GM12878 (cell line): Measurements from ENCODE around the gene GEMIN5. TPM values are rescaled to one million over a fixed set of nuclear protein-coding genes. Genes with fewer than 3 reads are reported as not detected.

Source experiments
- ATAC-seq: fragments of 200-7000 bp; cut with Tn5 transposase; 3 replicates; pipeline ENCODE4 v1.9.1; 2020; ENCODE audit warnings: mild to moderate bottlenecking, moderate library complexity
- BruUV-seq: library from RNA; stranded (reverse); fragments of 400-500 nt; replicated peaks from 2 replicates; lab custom pipeline; 2021; lab: Mats Ljungman, UMichigan
- CTCF ChIA-PET: fragments of 300-600 bp; sonication (Branson Sonifier 250); formaldehyde crosslinking; extraction: SDS; loops from one replicate; lab custom pipeline; 2021; ENCODE audit warnings: inconsistent platforms; lab: Yijun Ruan, JAX
- POLR2A ChIA-PET: fragments of 350-600 bp; formaldehyde crosslinking; extraction: SDS; loops from one replicate; lab custom pipeline; 2021; ENCODE audit warnings: inconsistent platforms; lab: Charles Lee
- RAD21 ChIA-PET: fragments of 300-600 bp; sonication (Branson Sonifier 250); formaldehyde crosslinking; loops from one replicate; lab custom pipeline; 2023; ENCODE audit warnings: antibody characterized with exemption; ENCODE audit not compliant: unreplicated experiment; lab: Charles Lee
- SMC1A ChIA-PET: fragments of 300-600 bp; sonication (Branson Sonifier 250); formaldehyde crosslinking; loops from one replicate; lab custom pipeline; 2023; ENCODE audit not compliant: unreplicated experiment, uncharacterized antibody; lab: Charles Lee
- DNase-seq: peaks from one replicate; pipeline ENCODE4 v3.0.0-alpha.2; 2011; ENCODE audit warnings: low read depth, low spot score
- FAIRE-seq: peaks from 3 replicates; lab custom pipeline; 2011; peaks lifted over from hg19 to GRCh38; lab: Jason Lieb, UNC
- H2AFZ ChIP-seq: 2 replicates; pipeline ENCODE4 v1.6.0; 2011; ENCODE audit warnings: low read depth, low read length, control low read depth; ENCODE audit not compliant: control insufficient read depth
- H3K27ac ChIP-seq: 2 replicates; pipeline ENCODE4 v1.5.1; 2011; ENCODE audit warnings: control low read depth; ENCODE audit not compliant: control insufficient read depth, insufficient read depth
- H3K27me3 ChIP-seq, 2 experiments: replicated peaks in 1 of 2; 2 replicates each; pipeline versions ENCODE4 v1.6.0 to v1.6.1; 2011; ENCODE audit warnings: low read length in 1 of 2; ENCODE audit not compliant: control insufficient read depth in 2 of 2, insufficient read depth in 2 of 2
- H3K36me3 ChIP-seq, 2 experiments: 2 replicates each; pipeline ENCODE4 v1.5.1; 2011; ENCODE audit warnings: low read length in 1 of 2; ENCODE audit not compliant: control insufficient read depth in 2 of 2, insufficient read depth in 2 of 2
- H3K4me1 ChIP-seq: 2 replicates; pipeline ENCODE4 v1.6.1; 2011; ENCODE audit warnings: mild to moderate bottlenecking, low read length, moderate library complexity, mixed read lengths; ENCODE audit not compliant: control insufficient read depth, insufficient read depth
- H3K4me2 ChIP-seq: 2 replicates; pipeline ENCODE4 v1.6.0; 2011; ENCODE audit warnings: control low read depth; ENCODE audit not compliant: control insufficient read depth, insufficient read depth
- H3K4me3 ChIP-seq: fragments of 200-600 bp; sonication (generic); 2 replicates; pipeline ENCODE4 v1.5.1; 2016
- H3K79me2 ChIP-seq: 2 replicates; pipeline ENCODE4 v1.6.0; 2011; ENCODE audit warnings: low read length; ENCODE audit not compliant: control insufficient read depth, insufficient read depth
- H3K9ac ChIP-seq: 2 replicates; pipeline ENCODE4 v1.8.0; 2011; ENCODE audit warnings: low read length, control low read depth, mixed read lengths; ENCODE audit not compliant: control insufficient read depth, insufficient read depth
- H3K9me3 ChIP-seq: replicated peaks from 3 replicates; pipeline ENCODE4 v1.5.1; 2011; ENCODE audit warnings: mild to moderate bottlenecking, low read length; ENCODE audit not compliant: control insufficient read depth, insufficient read depth
- H4K20me1 ChIP-seq: 2 replicates; pipeline ENCODE4 v1.6.0; 2011; ENCODE audit not compliant: control insufficient read depth, insufficient read depth
- ATF7 ChIP-seq: fragments of 450-650 bp; IDR thresholded peaks from 2 replicates; pipeline ENCODE4 v1.6.1; 2016; ENCODE audit warnings: low read depth, mild to moderate bottlenecking
- BCL11A ChIP-seq: IDR thresholded peaks from 2 replicates; pipeline ENCODE4 v1.6.1; 2011; ENCODE audit warnings: low read depth, low read length
- BHLHE40 ChIP-seq, 2 experiments: fragments of 450-650 bp in 1 of 2; IDR thresholded peaks; 2 replicates each; pipeline ENCODE4 v1.6.1; 2011 to 2017; ENCODE audit warnings: low read depth in 2 of 2, borderline replicate concordance in 1 of 2, improper control_type of control experiment in 1 of 2, low read length in 1 of 2, mild to moderate bottlenecking in 1 of 2
- BMI1 ChIP-seq: fragments of 450-650 bp; IDR thresholded peaks from 2 replicates; pipeline ENCODE4 v1.6.1; 2016; ENCODE audit warnings: mild to moderate bottlenecking, moderate library complexity, borderline replicate concordance
- JUNB ChIP-seq: IDR thresholded peaks from 2 replicates; pipeline ENCODE4 v1.6.1; 2016; ENCODE audit warnings: antibody characterized with exemption, mild to moderate bottlenecking
- KDM1A ChIP-seq: fragments of 200-600 bp; sonication (generic); IDR thresholded peaks from 2 replicates; pipeline ENCODE4 v1.6.1; 2016; ENCODE audit warnings: borderline replicate concordance
- LARP7 ChIP-seq: fragments of 450-650 bp; IDR thresholded peaks from 2 replicates; pipeline ENCODE4 v1.6.1; 2017; ENCODE audit warnings: mild to moderate bottlenecking
- MTA2 ChIP-seq: fragments of 450-650 bp; IDR thresholded peaks from 2 replicates; pipeline ENCODE4 v1.6.1; 2016; ENCODE audit warnings: low read depth, mild to moderate bottlenecking, moderate library complexity
- NBN ChIP-seq: fragments of 450-650 bp; IDR thresholded peaks from 2 replicates; pipeline ENCODE4 v1.6.1; 2016
- NR2F1 ChIP-seq: fragments of 450-650 bp; conservative IDR thresholded peaks from 2 replicates; pipeline ENCODE4 v1.6.1; 2017; ENCODE audit warnings: mild to moderate bottlenecking
- PML ChIP-seq: IDR thresholded peaks from 2 replicates; pipeline ENCODE4 v1.6.1; 2012; ENCODE audit warnings: low read length, inconsistent platforms
- POLR2AphosphoS2 ChIP-seq: IDR thresholded peaks from 2 replicates; pipeline ENCODE4 v1.6.1; 2011; ENCODE audit warnings: low read depth, mild to moderate bottlenecking, low read length, improper control_type of control experiment, moderate library complexity
- SMARCA5 ChIP-seq: fragments of 450-650 bp; IDR thresholded peaks from 2 replicates; pipeline ENCODE4 v1.6.1; 2017; ENCODE audit warnings: mild to moderate bottlenecking
- SREBF1 ChIP-seq: IDR thresholded peaks from 2 replicates; pipeline ENCODE4 v1.6.1; 2012; ENCODE audit warnings: mild to moderate bottlenecking, low read length
- ZBED1 ChIP-seq: IDR thresholded peaks from 2 replicates; pipeline ENCODE4 v1.6.1; 2016; ENCODE audit warnings: borderline replicate concordance
- ZNF274 ChIP-seq: IDR thresholded peaks from one replicate; pipeline ENCODE4 v1.8.0; 2011; ENCODE audit not compliant: insufficient read length, insufficient read depth
- ZSCAN29 ChIP-seq: fragments of 450-650 bp; IDR thresholded peaks from 2 replicates; pipeline ENCODE4 v1.6.1; 2017; ENCODE audit warnings: mild to moderate bottlenecking, moderate library complexity
- WGBS: methylation state at CpG from one replicate; pipeline ENCODE4 v1.1.6; 2016; ENCODE audit warnings: low lambda C conversion rate; ENCODE audit not compliant: insufficient replicate concordance, insufficient coverage; ENCODE audit errors: missing lambda C conversion rate; 5-methylcytosine and 5-hydroxymethylcytosine counted together
- in situ Hi-C: fragments of 300-500 bp; cut with MboI; formaldehyde crosslinking; loops from 9 replicates; pipeline ENCODE4 v1.14.3; 2018; ENCODE audit warnings: mixed read lengths
- intact Hi-C: fragments of 100-400 bp; cut with micrococcal nuclease; formaldehyde crosslinking; loops from one replicate; pipeline ENCODE4 v1.14.2; 2022; ENCODE audit not compliant: unreplicated experiment
- polyA plus RNA-seq, 11 experiments: library from polyadenylated mRNA; depleted of rRNA in 4 of 11; unstranded in 6 of 11; stranded (reverse) in 5 of 11; fragments of >200 nt; fragmentation: Nextera tagmentation in 4 of 11; fragmentation: Illumina TruSeq in 1 of 11; extraction: Ambion mirVana in 4 of 11; extraction: Trizol in 1 of 11; gene quantifications; 1 replicate in 1 of 11; 2 replicates in 10 of 11; pipeline versions ENCODE4 v1.2.1 to v1.2.3, GENCODE V29; 2011 to 2016; ENCODE audit warnings: inconsistent platforms in 2 of 11, missing spikeins in 2 of 11, low read depth in 1 of 11
- total RNA-seq, 4 experiments: library from RNA; depleted of rRNA in 3 of 4; stranded (reverse); fragments of >200 nt in 3 of 4; fragmentation: Illumina TruSeq in 1 of 4; extraction: Trizol in 1 of 4; gene quantifications; 2 replicates each; pipeline versions ENCODE4 v1.2.1 to v1.2.3, GENCODE V29; 2013 to 2021
- TF ChIP-seq, protein P1 (sequence below): fragments of 150-350 bp; IDR thresholded peaks from 2 replicates; pipeline ENCODE4 v1.6.1; 2016; ENCODE audit warnings: low read depth, low read length
- TF ChIP-seq, protein P2 (sequence below), 3 experiments: IDR thresholded peaks in 2 of 3; conservative IDR thresholded peaks in 1 of 3; 2 replicates each; pipeline ENCODE4 v1.5.1; 2011; ENCODE audit warnings: low read depth in 3 of 3, low read length in 3 of 3, mild to moderate bottlenecking in 3 of 3, control low read depth in 2 of 3, moderate library complexity in 2 of 3, inconsistent platforms in 1 of 3, mixed read lengths in 1 of 3; ENCODE audit not compliant: control insufficient read depth in 2 of 3, insufficient read depth in 1 of 3; ENCODE audit errors: extremely low read depth in 1 of 3

Gene GEMIN5
- total and polyA plus RNA-seq, 10 of the 15 experiments (the other 5 are each of a cell fraction or from before 2014, with no cell fraction given): 6.3 to 29.8 (median 23.3) TPM

DNA sequence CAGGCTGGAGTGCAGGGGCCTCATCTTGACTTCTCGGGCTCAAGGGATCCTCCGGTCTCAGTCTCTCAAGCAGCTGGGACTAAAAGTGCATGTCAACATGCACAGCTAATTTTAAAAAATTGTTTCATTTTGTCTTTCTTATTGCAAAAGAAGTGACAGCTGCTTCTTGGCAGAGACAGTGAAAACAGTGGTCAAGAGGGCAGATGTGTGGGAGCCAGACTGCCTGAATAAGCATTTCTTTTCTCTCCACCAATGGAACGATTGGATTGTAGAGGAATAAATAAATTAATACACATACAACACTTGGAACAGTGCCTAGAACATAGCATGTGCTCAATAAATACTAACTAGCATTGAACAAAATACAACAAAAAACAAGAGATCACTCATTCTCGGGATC lies 48.1 kb upstream of the GEMIN5 start (continued):
- TF ChIP-seq, protein P1, sequence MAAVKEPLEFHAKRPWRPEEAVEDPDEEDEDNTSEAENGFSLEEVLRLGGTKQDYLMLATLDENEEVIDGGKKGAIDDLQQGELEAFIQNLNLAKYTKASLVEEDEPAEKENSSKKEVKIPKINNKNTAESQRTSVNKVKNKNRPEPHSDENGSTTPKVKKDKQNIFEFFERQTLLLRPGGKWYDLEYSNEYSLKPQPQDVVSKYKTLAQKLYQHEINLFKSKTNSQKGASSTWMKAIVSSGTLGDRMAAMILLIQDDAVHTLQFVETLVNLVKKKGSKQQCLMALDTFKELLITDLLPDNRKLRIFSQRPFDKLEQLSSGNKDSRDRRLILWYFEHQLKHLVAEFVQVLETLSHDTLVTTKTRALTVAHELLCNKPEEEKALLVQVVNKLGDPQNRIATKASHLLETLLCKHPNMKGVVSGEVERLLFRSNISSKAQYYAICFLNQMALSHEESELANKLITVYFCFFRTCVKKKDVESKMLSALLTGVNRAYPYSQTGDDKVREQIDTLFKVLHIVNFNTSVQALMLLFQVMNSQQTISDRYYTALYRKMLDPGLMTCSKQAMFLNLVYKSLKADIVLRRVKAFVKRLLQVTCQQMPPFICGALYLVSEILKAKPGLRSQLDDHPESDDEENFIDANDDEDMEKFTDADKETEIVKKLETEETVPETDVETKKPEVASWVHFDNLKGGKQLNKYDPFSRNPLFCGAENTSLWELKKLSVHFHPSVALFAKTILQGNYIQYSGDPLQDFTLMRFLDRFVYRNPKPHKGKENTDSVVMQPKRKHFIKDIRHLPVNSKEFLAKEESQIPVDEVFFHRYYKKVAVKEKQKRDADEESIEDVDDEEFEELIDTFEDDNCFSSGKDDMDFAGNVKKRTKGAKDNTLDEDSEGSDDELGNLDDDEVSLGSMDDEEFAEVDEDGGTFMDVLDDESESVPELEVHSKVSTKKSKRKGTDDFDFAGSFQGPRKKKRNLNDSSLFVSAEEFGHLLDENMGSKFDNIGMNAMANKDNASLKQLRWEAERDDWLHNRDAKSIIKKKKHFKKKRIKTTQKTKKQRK: no peak
- TF ChIP-seq ATF7 (no peak), POLR2AphosphoS2 (no peak), MTA2 (no peak), BHLHE40 (IDR thresholded peaks at IDR 0.05; ENCODE audit: borderline replicate concordance in 1 of 2, low read depth in 2 of 2, low read length in 1 of 2) (no peak)

DNA sequence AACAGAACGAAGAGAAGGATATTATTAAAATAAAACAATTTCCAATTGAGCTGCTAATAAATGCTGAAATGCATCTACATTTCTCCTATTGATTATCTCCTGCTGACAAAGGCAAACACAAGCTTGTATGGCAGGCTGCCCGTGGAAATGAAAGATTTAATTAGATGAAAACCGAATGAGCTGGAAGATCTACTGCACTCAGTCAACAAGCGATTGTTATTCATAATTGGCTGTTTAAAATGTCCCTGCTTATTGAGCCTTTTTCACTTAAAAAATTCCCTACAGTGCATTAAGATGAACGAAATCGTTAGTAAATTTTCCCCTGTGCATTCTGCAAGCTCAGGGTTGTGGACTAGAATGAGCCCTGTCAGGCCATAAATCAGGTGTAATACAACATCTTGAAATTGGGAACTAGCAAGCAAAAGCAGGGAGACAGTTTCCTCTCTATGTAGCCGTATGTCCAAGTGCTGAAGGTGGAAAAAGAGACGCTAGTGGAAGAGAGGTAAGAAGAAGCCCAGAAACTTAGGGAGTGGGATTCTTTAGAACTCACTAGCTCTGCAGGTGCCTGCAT lies 47.0 kb upstream of the GEMIN5 start:
- CTCF ChIA-PET: interaction anchor here (1.2 to 3.2 kb wide), 2 partner anchors 12 to 13 kb away, joined by 4 to 9 read pairs; no protein-coding TSS in a partner anchor
- H3K9me3 ChIP-seq: no peaks in the 10 kb centered on the region
- in situ Hi-C loops: no loop called here
- no peaks in the 10 kb centered on the region for H3K79me2 ChIP-seq
- no peaks in the 10 kb centered on the region for H3K36me3 ChIP-seq
- TF ChIP-seq SMARCA5 (no peak), ZNF274 (no peak), ZSCAN29 (no peak), BMI1 (no peak), JUNB (no peak), NR2F1 (no peak), POLR2AphosphoS2 (no peak), BCL11A (no peak), SREBF1 (no peak), LARP7 (no peak), PML (no peak), KDM1A (no peak), NBN (no peak), ZBED1 (no peak)
- TF ChIP-seq, protein P2, sequence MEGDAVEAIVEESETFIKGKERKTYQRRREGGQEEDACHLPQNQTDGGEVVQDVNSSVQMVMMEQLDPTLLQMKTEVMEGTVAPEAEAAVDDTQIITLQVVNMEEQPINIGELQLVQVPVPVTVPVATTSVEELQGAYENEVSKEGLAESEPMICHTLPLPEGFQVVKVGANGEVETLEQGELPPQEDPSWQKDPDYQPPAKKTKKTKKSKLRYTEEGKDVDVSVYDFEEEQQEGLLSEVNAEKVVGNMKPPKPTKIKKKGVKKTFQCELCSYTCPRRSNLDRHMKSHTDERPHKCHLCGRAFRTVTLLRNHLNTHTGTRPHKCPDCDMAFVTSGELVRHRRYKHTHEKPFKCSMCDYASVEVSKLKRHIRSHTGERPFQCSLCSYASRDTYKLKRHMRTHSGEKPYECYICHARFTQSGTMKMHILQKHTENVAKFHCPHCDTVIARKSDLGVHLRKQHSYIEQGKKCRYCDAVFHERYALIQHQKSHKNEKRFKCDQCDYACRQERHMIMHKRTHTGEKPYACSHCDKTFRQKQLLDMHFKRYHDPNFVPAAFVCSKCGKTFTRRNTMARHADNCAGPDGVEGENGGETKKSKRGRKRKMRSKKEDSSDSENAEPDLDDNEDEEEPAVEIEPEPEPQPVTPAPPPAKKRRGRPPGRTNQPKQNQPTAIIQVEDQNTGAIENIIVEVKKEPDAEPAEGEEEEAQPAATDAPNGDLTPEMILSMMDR (IDR thresholded peaks at IDR 0.05 in 2 of 3, conservative IDR thresholded peaks at IDR 0.05 in 1 of 3; ENCODE audit: control insufficient read depth in 2 of 3, extremely low read depth in 1 of 3, insufficient read depth in 1 of 3, low read depth in 3 of 3, low read length in 3 of 3): no peak
- H3K27ac ChIP-seq: no peak overlapping the region
- BruUV-seq: no TSS peak
- DNase-seq (no peak), FAIRE-seq (no peak), ATAC-seq (no peak)
- H3K9ac ChIP-seq: no peak overlapping the region
- H3K4me2 ChIP-seq: no peak overlapping the region
- RAD21 ChIA-PET: interaction anchor here (0.9 kb wide), 1 partner anchor 335 kb away, joined by 3 read pairs; no protein-coding TSS in a partner anchor
- H4K20me1 ChIP-seq: no peaks in the 10 kb centered on the region
- intact Hi-C loops: no loop called here
- H2AFZ ChIP-seq: no peak overlapping the region
- SMC1A ChIA-PET: interaction anchor here (2.7 kb wide), 1 partner anchor 13 kb away, joined by 8 read pairs; no protein-coding TSS in a partner anchor
- H3K4me3 ChIP-seq: no peak overlapping the region
- no peaks in the 10 kb centered on the region for H3K4me1 ChIP-seq
- POLR2A ChIA-PET: no interaction called here
- H3K27me3 ChIP-seq: no peaks in the 10 kb centered on the region; a peak in 1 of 4 replicates
- WGBS: 29% methylated on average over 8 of the region's 8 CpGs
